Naive thymus-derived CD4-positive, alpha-beta T cell (primary cell): ENCODE measurements around the gene TOMM22. TPM values are rescaled to one million over a fixed set of nuclear protein-coding genes. Genes with fewer than 3 reads are reported as not detected.

Source experiments
- ATAC-seq: fragments of 150-1000 bp; cut with Tn5 transposase; 2 replicates; pipeline ENCODE4 v1.10.0; 2021; ENCODE audit warnings: mild to moderate bottlenecking, moderate library complexity
- CTCF ChIA-PET: fragments of 350-600 bp; sonication (Branson Sonifier 250); formaldehyde crosslinking; loops from one replicate; lab custom pipeline; 2021; ENCODE audit warnings: antibody characterized with exemption; lab: Charles Lee
- POLR2A ChIA-PET: fragments of 350-600 bp; sonication (Branson Sonifier 250); formaldehyde crosslinking; loops from one replicate; lab custom pipeline; 2021; ENCODE audit warnings: antibody characterized with exemption, inconsistent platforms; lab: Charles Lee
- DNase-seq, 9 donors: peaks; one replicate each; pipeline versions ENCODE4 v3.0.0 to v3.0.0-alpha.2; 2020 to 2022; ENCODE audit warnings: mixed read lengths in 1 of 9
- H3K27ac ChIP-seq: one replicate; pipeline ENCODE4 v1.7.0; 2013; ENCODE audit warnings: mild to moderate bottlenecking, low read depth, low read length, moderate library complexity
- H3K27me3 ChIP-seq, 2 donors: one replicate each; pipeline ENCODE4 v1.7.0; 2013; ENCODE audit warnings: low read length in 2 of 2, mild to moderate bottlenecking in 2 of 2, moderate library complexity in 2 of 2; ENCODE audit not compliant: control insufficient read depth in 2 of 2, insufficient read depth in 2 of 2
- H3K36me3 ChIP-seq, 3 experiments: 1 replicate in 2 of 3; 2 replicates in 1 of 3; pipeline ENCODE4 v1.7.0; 2013; ENCODE audit warnings: low read length in 3 of 3, mild to moderate bottlenecking in 3 of 3, moderate library complexity in 1 of 3; ENCODE audit not compliant: insufficient read depth in 3 of 3, control insufficient read depth in 2 of 3
- H3K4me1 ChIP-seq, 2 donors: one replicate each; pipeline ENCODE4 v1.7.0; 2013; ENCODE audit warnings: low read length in 2 of 2, mild to moderate bottlenecking in 2 of 2, moderate library complexity in 1 of 2; ENCODE audit not compliant: control insufficient read depth in 2 of 2, insufficient read depth in 2 of 2
- H3K4me3 ChIP-seq: 2 replicates; pipeline ENCODE4 v1.7.0; 2013; ENCODE audit warnings: mild to moderate bottlenecking, low read length
- H3K9me3 ChIP-seq, 3 experiments: 1 replicate in 2 of 3; 2 replicates in 1 of 3; pipeline ENCODE4 v1.7.0; 2013; ENCODE audit warnings: low read length in 3 of 3; ENCODE audit not compliant: control insufficient read depth in 2 of 3
- H3K27ac Mint-ChIP-seq, 9 donors: one replicate each; pipeline ENCODE4 v1.8.0; 2020 to 2022; ENCODE audit warnings: mixed read lengths in 9 of 9, mild to moderate bottlenecking in 8 of 9, moderate library complexity in 5 of 9, inconsistent platforms in 2 of 9
- H3K27me3 Mint-ChIP-seq, 5 donors: one replicate each; pipeline ENCODE4 v1.8.0; 2021 to 2022; ENCODE audit warnings: mixed read lengths in 5 of 5, mild to moderate bottlenecking in 1 of 5
- H3K36me3 Mint-ChIP-seq, 5 donors: one replicate each; pipeline ENCODE4 v1.8.0; 2020 to 2022; ENCODE audit warnings: mixed read lengths in 5 of 5, mild to moderate bottlenecking in 3 of 5, inconsistent platforms in 1 of 5
- H3K4me1 Mint-ChIP-seq, 7 donors: one replicate each; pipeline ENCODE4 v1.8.0; 2020 to 2022; ENCODE audit warnings: mixed read lengths in 7 of 7, mild to moderate bottlenecking in 3 of 7, inconsistent platforms in 1 of 7
- H3K4me3 Mint-ChIP-seq, 10 donors: one replicate each; pipeline ENCODE4 v1.8.0; 2020 to 2022; ENCODE audit warnings: mild to moderate bottlenecking in 10 of 10, mixed read lengths in 10 of 10, moderate library complexity in 6 of 10, inconsistent platforms in 2 of 10
- H3K9me3 Mint-ChIP-seq, 11 donors: one replicate each; pipeline ENCODE4 v1.8.0; 2020 to 2022; ENCODE audit warnings: mixed read lengths in 11 of 11, mild to moderate bottlenecking in 4 of 11, inconsistent platforms in 1 of 11, moderate library complexity in 1 of 11
- intact Hi-C, 2 donors: fragments of 100-400 bp; cut with micrococcal nuclease; formaldehyde crosslinking; loops; one replicate each; pipeline ENCODE4 v1.15.1; 2023
- polyA plus RNA-seq, 2 donors: library from polyadenylated mRNA; unstranded; fragments of 300-500 nt; fragmentation: Illumina TruSeq; gene quantifications; one replicate each; pipeline ENCODE4 v1.2.3, GENCODE V29; 2021
- total RNA-seq, 6 experiments: library from RNA in 5 of 6; stranded (reverse) in 5 of 6; gene quantifications; 1 replicate in 5 of 6; 2 replicates in 1 of 6; pipeline ENCODE4 v1.2.3 and lab custom pipeline; 2021 to 2026

Gene TOMM22
- total and polyA plus RNA-seq, 7 experiments from 2014 or later, result 45.0 to 92.4 (median 50.6) TPM

- H3K9me3 ChIP-seq, result no peaks in the 10 kb centered on the region
- peak overlapping the region in 3 of 9 donors; percentile 3 to 44 (median 16) for H3K27ac Mint-ChIP-seq
- ATAC-seq (no peak), DNase-seq (no peak)
- H3K4me1 ChIP-seq, result peaks cover 18% of the 10 kb centered on the region in 2 donors
- H3K4me3 ChIP-seq, result no peak overlapping the region
- no peaks in the 10 kb centered on the region for H3K27me3 ChIP-seq
- POLR2A ChIA-PET, result interaction anchor here (0.6 to 1.0 kb wide), 3 partner anchors 10 to 300 kb away, joined by 3 read pairs; no protein-coding TSS in a partner anchor
- no peaks in the 10 kb centered on the region for H3K27me3 Mint-ChIP-seq
- peaks cover 35 to 61% (median 54%) of the 10 kb centered on the region in 7 donors for H3K4me1 Mint-ChIP-seq
- no peak overlapping the region for H3K27ac ChIP-seq
- H3K9me3 Mint-ChIP-seq, result no peaks in the 10 kb centered on the region
- intact Hi-C loops, result no loop called here
- CTCF ChIA-PET, result no interaction called here
- H3K36me3 ChIP-seq, result peaks cover 0 to 20% (median 0%) of the 10 kb centered on the region in 3 experiments
- H3K4me3 Mint-ChIP-seq, result no peak overlapping the region
- H3K36me3 Mint-ChIP-seq, result peaks cover 0 to 33% (median 3%) of the 10 kb centered on the region in 5 donors
These were observed 12.3 kb downstream of the TOMM22 start for GRCh38 chr22:38694049-38694448.

- ChIA-PET POLR2A (interaction anchor here (1.1 to 1.5 kb wide), 2 partner anchors 13 to 57 kb away, joined by 3 to 8 read pairs; partner anchors contain the start of gene TOMM22), CTCF (no interaction called here)
- Histone ChIP-seq H3K27ac (no peak overlapping the region), H3K36me3 (peaks cover 0 to 13% (median 0%) of the 10 kb centered on the region in 3 experiments), H3K4me3 (no peak overlapping the region), H3K9me3 (no peaks in the 10 kb centered on the region), H3K27me3 (no peaks in the 10 kb centered on the region), H3K4me1 (peaks cover 26 to 27% of the 10 kb centered on the region in 2 donors)
- H3K9me3 Mint-ChIP-seq, result no peaks in the 10 kb centered on the region
- H3K27me3 Mint-ChIP-seq, result no peaks in the 10 kb centered on the region
- intact Hi-C loops, result loop anchor here in 1 of 2 donors (5.0 kb wide), 1 partner anchor 188 kb away; the partner anchor contains the start of gene DDX17
- peak overlapping the region in 2 of 10 donors; percentile 5 to 14 for H3K4me3 Mint-ChIP-seq
- peak overlapping the region in 6 of 9 donors; percentile 5 to 72 (median 15) for H3K27ac Mint-ChIP-seq
- H3K36me3 Mint-ChIP-seq, result peaks cover 0 to 38% (median 3%) of the 10 kb centered on the region in 5 donors
- H3K4me1 Mint-ChIP-seq, result peaks cover 44 to 70% (median 63%) of the 10 kb centered on the region in 7 donors
- no peak for ATAC-seq
- no peak for DNase-seq
These were observed 13.2 kb downstream of the TOMM22 start for GRCh38 chr22:38694940-38695339.

- H3K36me3 Mint-ChIP-seq, result peaks cover 0 to 34% (median 3%) of the 10 kb centered on the region in 5 donors
These were observed 15.1 kb downstream of the TOMM22 start for GRCh38 chr22:38696606-38697424.

GRCh38 chr22:38697425-38698089 is 15.8 kb downstream of the TOMM22 start:
- ChIA-PET POLR2A (interaction anchor here (0.5 to 4.4 kb wide), 9 partner anchors 8 to 59 kb away, joined by 3 to 32 read pairs (median 5); partner anchors contain the start of genes CBY1, FAM227A, GTPBP1 and TOMM22), CTCF (interaction anchor here (0.6 to 4.1 kb wide), 5 partner anchors 8 to 518 kb away, joined by 3 to 22 read pairs (median 4); partner anchors contain the start of gene TOMM22)
- H3K4me3 ChIP-seq, result peak overlapping the region; percentile 12
- Mint-ChIP-seq H3K36me3 (peaks cover 0 to 34% (median 3%) of the 10 kb centered on the region in 5 donors), H3K4me3 (peak overlapping the region in 9 of 10 donors; percentile 27 to 94 (median 89)), H3K9me3 (no peaks in the 10 kb centered on the region), H3K27me3 (no peaks in the 10 kb centered on the region), H3K27ac (peak overlapping the region; percentile 44 to 100 (median 86)), H3K4me1 (peaks cover 45 to 77% (median 68%) of the 10 kb centered on the region in 7 donors)
- no peaks in the 10 kb centered on the region for H3K9me3 ChIP-seq
- no peaks in the 10 kb centered on the region for H3K27me3 ChIP-seq
- DNase-seq, result no peak
- ATAC-seq, result no peak
- peak overlapping the region; percentile 47 for H3K27ac ChIP-seq
- intact Hi-C loops, result loop anchor here in 1 of 2 donors (5.0 kb wide), 1 partner anchor 190 kb away; the partner anchor contains the start of gene DDX17
- H3K36me3 ChIP-seq, result peaks cover 0 to 8% (median 0%) of the 10 kb centered on the region in 3 experiments
- H3K4me1 ChIP-seq, result peaks cover 31 to 38% of the 10 kb centered on the region in 2 donors

More at GRCh38 chr22:38696606-38697424, 15.1 kb downstream of the TOMM22 start:
- DNase-seq (peak in 1 of 9 donors; percentile 25), ATAC-seq (no peak)
- H3K4me3 Mint-ChIP-seq, result peak overlapping the region; percentile 14 to 94 (median 70)
- H3K9me3 ChIP-seq, result no peaks in the 10 kb centered on the region
- H3K27me3 ChIP-seq, result no peaks in the 10 kb centered on the region
- POLR2A ChIA-PET, result interaction anchor here (0.8 to 4.4 kb wide), 4 partner anchors 9 to 36 kb away, joined by 4 to 32 read pairs (median 6); partner anchors contain the start of genes GTPBP1 and TOMM22
- H3K27ac Mint-ChIP-seq, result peak overlapping the region; percentile 44 to 100 (median 84)
- intact Hi-C loops, result loop anchor here in 1 of 2 donors (5.0 kb wide), 1 partner anchor 190 kb away; the partner anchor contains the start of gene DDX17
- no peaks in the 10 kb centered on the region for H3K9me3 Mint-ChIP-seq
- no peak overlapping the region for H3K4me3 ChIP-seq
- H3K36me3 ChIP-seq, result peaks cover 0 to 8% (median 0%) of the 10 kb centered on the region in 3 experiments
- CTCF ChIA-PET, result interaction anchor here (0.6 to 4.1 kb wide), 4 partner anchors 9 to 519 kb away, joined by 3 to 22 read pairs (median 4); partner anchors contain the start of gene TOMM22
- H3K27me3 Mint-ChIP-seq, result no peaks in the 10 kb centered on the region
- H3K4me1 Mint-ChIP-seq, result peaks cover 47 to 81% (median 68%) of the 10 kb centered on the region in 7 donors
- H3K27ac ChIP-seq, result peak overlapping the region; percentile 47
- peaks cover 30 to 34% of the 10 kb centered on the region in 2 donors for H3K4me1 ChIP-seq

GRCh38 chr22:38698407-38699094 is 16.8 kb downstream of the TOMM22 start:
- Histone ChIP-seq H3K36me3 (peaks cover 0 to under 1% (median 0%) of the 10 kb centered on the region in 3 experiments), H3K9me3 (no peaks in the 10 kb centered on the region), H3K4me1 (peaks cover 31 to 38% of the 10 kb centered on the region in 2 donors), H3K27me3 (no peaks in the 10 kb centered on the region), H3K27ac (peak overlapping the region; percentile 100), H3K4me3 (peak overlapping the region; percentile 62)
- CTCF ChIA-PET, result interaction anchor here (1.8 to 4.1 kb wide), 3 partner anchors 16 to 69 kb away, joined by 6 to 22 read pairs (median 9); partner anchors contain the start of gene TOMM22
- ATAC-seq (no peak), DNase-seq (no peak)
- intact Hi-C loops, result loop anchor here in 1 of 2 donors (5.0 kb wide), 1 partner anchor 191 kb away; the partner anchor contains the start of gene DDX17
- H3K4me1 Mint-ChIP-seq, result peaks cover 38 to 68% (median 59%) of the 10 kb centered on the region in 7 donors
- POLR2A ChIA-PET, result interaction anchor here (0.5 to 4.4 kb wide), 14 partner anchors 8 to 1860 kb away, joined by 3 to 32 read pairs (median 4); partner anchors contain the start of genes CBY1, FAM227A and TOMM22
- H3K9me3 Mint-ChIP-seq, result no peaks in the 10 kb centered on the region
- H3K27ac Mint-ChIP-seq, result peak overlapping the region; percentile 78 to 100 (median 99)
- no peaks in the 10 kb centered on the region for H3K27me3 Mint-ChIP-seq
- H3K36me3 Mint-ChIP-seq, result peaks cover 0 to 30% (median 3%) of the 10 kb centered on the region in 5 donors
- H3K4me3 Mint-ChIP-seq, result peak overlapping the region; percentile 89 to 97 (median 92)
